Natural killer cell (primary cell): Measurements from ENCODE around the gene SEL1L2. TPM values are rescaled to one million over a fixed set of nuclear protein-coding genes. Genes with fewer than 3 reads are reported as not detected.

ENCODE experiments used
- ATAC-seq, 3 donors: fragments of 150-1000 bp in 2 of 3; fragments of 200-7000 bp in 1 of 3; cut with Tn5 transposase; 1 replicate in 1 of 3; 2 replicates in 2 of 3; pipeline ENCODE4 v1.10.0; 2021; ENCODE audit warnings: mild to moderate bottlenecking in 2 of 3, moderate library complexity in 2 of 3
- DNase-seq, 2 donors: peaks; one replicate each; pipeline versions ENCODE4 v3.0.0 to v3.0.0-alpha.2; 2013 to 2021; ENCODE audit warnings: mixed read lengths in 1 of 2
- H3K27ac ChIP-seq: one replicate; pipeline ENCODE4 v1.5.1; 2013; ENCODE audit warnings: mild to moderate bottlenecking, low read length
- H3K27me3 ChIP-seq: one replicate; pipeline ENCODE4 v1.6.1; 2013; ENCODE audit warnings: low read length; ENCODE audit not compliant: control insufficient read depth, insufficient read depth
- H3K36me3 ChIP-seq: one replicate; pipeline ENCODE4 v1.6.1; 2013; ENCODE audit warnings: low read length; ENCODE audit not compliant: control insufficient read depth, insufficient read depth
- H3K4me1 ChIP-seq: one replicate; pipeline ENCODE4 v1.6.1; 2013; ENCODE audit warnings: low read length; ENCODE audit not compliant: control insufficient read depth, insufficient read depth
- H3K4me3 ChIP-seq: one replicate; pipeline ENCODE4 v1.5.1; 2013; ENCODE audit warnings: low read length
- H3K9me3 ChIP-seq: one replicate; pipeline ENCODE4 v1.6.1; 2013; ENCODE audit warnings: low read length; ENCODE audit not compliant: control insufficient read depth, insufficient read depth
- H3K27ac Mint-ChIP-seq, 2 donors: one replicate each; pipeline ENCODE4 v1.8.0; 2022; ENCODE audit warnings: mild to moderate bottlenecking in 2 of 2, mixed read lengths in 2 of 2, moderate library complexity in 1 of 2
- H3K27me3 Mint-ChIP-seq, 2 donors: one replicate each; pipeline ENCODE4 v1.8.0; 2022; ENCODE audit warnings: low read depth in 2 of 2, mixed read lengths in 2 of 2
- H3K36me3 Mint-ChIP-seq: one replicate; pipeline ENCODE4 v1.8.0; 2022; ENCODE audit warnings: mixed read lengths
- H3K4me1 Mint-ChIP-seq, 2 donors: one replicate each; pipeline ENCODE4 v1.8.0; 2022; ENCODE audit warnings: mixed read lengths in 2 of 2
- H3K4me3 Mint-ChIP-seq: one replicate; pipeline ENCODE4 v1.8.0; 2022; ENCODE audit warnings: mild to moderate bottlenecking, moderate library complexity, mixed read lengths
- H3K9me3 Mint-ChIP-seq, 2 donors: one replicate each; pipeline ENCODE4 v1.8.0; 2022; ENCODE audit warnings: mixed read lengths in 2 of 2
- CTCF ChIP-seq: fragments of 200-600 bp; IDR thresholded peaks from one replicate; pipeline ENCODE4 v1.8.0; 2022; ENCODE audit warnings: antibody characterized with exemption
- WGBS: methylation state at CpG from one replicate; pipeline ENCODE4 v1.1.7; 2013; ENCODE audit warnings: missing lambda C conversion rate; ENCODE audit not compliant: insufficient coverage; 5-methylcytosine and 5-hydroxymethylcytosine counted together
- intact Hi-C: fragments of 100-400 bp; cut with micrococcal nuclease; formaldehyde crosslinking; loops from one replicate; pipeline ENCODE4 v1.14.2; 2022
- total RNA-seq, 4 donors: library from RNA; stranded (reverse); fragments of 120-200 nt in 1 of 4; gene quantifications; one replicate each; pipeline versions ENCODE4 v1.2.3 to v1.2.4, GENCODE V29; 2013 to 2022

SEL1L2 gene
- total RNA-seq, 3 donors from 2014 or later (not counting 1 experiment from before 2014, with no cell fraction given) = not detected

GRCh38 chr20:13991311-13991710 lies 897 bp upstream of the SEL1L2 start:
- Mint-ChIP-seq H3K27me3 (peaks cover 0 to 3% of the 10 kb centered on the region in 2 donors), H3K9me3 (peaks cover 3 to 7% of the 10 kb centered on the region in 2 donors), H3K36me3 (peaks cover 2% of the 10 kb centered on the region), H3K4me1 (peaks cover 2 to 4% of the 10 kb centered on the region in 2 donors), H3K4me3 (no peak overlapping the region), H3K27ac (no peak overlapping the region)
- Histone ChIP-seq H3K4me3 (no peak overlapping the region), H3K4me1 (no peaks in the 10 kb centered on the region), H3K9me3 (peaks cover 12% of the 10 kb centered on the region), H3K27ac (no peak overlapping the region), H3K36me3 (no peaks in the 10 kb centered on the region), H3K27me3 (no peaks in the 10 kb centered on the region)
- DNase-seq (no peak), ATAC-seq (no peak)
- WGBS = 79% methylated on average over 1 of the region's 1 CpG
- no peak for TF ChIP-seq CTCF
- intact Hi-C loops = no loop called here

GRCh38 chr20:13984211-13984610 lies 6.2 kb downstream of the SEL1L2 start:
- no peak for ATAC-seq
- H3K9me3 ChIP-seq = no peaks in the 10 kb centered on the region
- H3K36me3 ChIP-seq = no peaks in the 10 kb centered on the region
- TF ChIP-seq CTCF = no peak
- no peaks in the 10 kb centered on the region for H3K27me3 Mint-ChIP-seq
- H3K4me3 ChIP-seq = no peak overlapping the region
- 67% methylated on average over 4 of the region's 4 CpGs for WGBS
- H3K4me1 Mint-ChIP-seq = no peaks in the 10 kb centered on the region
- H3K36me3 Mint-ChIP-seq = no peaks in the 10 kb centered on the region
- H3K9me3 Mint-ChIP-seq = peaks cover 5 to 8% of the 10 kb centered on the region in 2 donors
- intact Hi-C loops = no loop called here
- H3K4me3 Mint-ChIP-seq = no peak overlapping the region
- H3K27ac Mint-ChIP-seq = no peak overlapping the region
- H3K27me3 ChIP-seq = no peaks in the 10 kb centered on the region
- H3K27ac ChIP-seq = no peak overlapping the region
- DNase-seq = no peak
- no peaks in the 10 kb centered on the region for H3K4me1 ChIP-seq

- intact Hi-C loops = no loop called here
- DNase-seq (no peak), ATAC-seq (no peak)
- H3K27ac Mint-ChIP-seq = no peak overlapping the region
- no peak overlapping the region for H3K4me3 ChIP-seq
- no peaks in the 10 kb centered on the region for H3K36me3 ChIP-seq
- H3K9me3 Mint-ChIP-seq = peaks cover 3 to 9% of the 10 kb centered on the region in 2 donors
- no peaks in the 10 kb centered on the region for H3K9me3 ChIP-seq
- H3K27me3 Mint-ChIP-seq = no peaks in the 10 kb centered on the region
- H3K4me3 Mint-ChIP-seq = no peak overlapping the region
- no peak for TF ChIP-seq CTCF
- no peaks in the 10 kb centered on the region for H3K4me1 Mint-ChIP-seq
- no peaks in the 10 kb centered on the region for H3K27me3 ChIP-seq
- H3K27ac ChIP-seq = no peak overlapping the region
- WGBS = 33% methylated on average over 3 of the region's 3 CpGs
- no peaks in the 10 kb centered on the region for H3K36me3 Mint-ChIP-seq
- H3K4me1 ChIP-seq = no peaks in the 10 kb centered on the region
Observed at GRCh38 chr20:13960525-13960924, 29.9 kb downstream of the SEL1L2 start.

GRCh38 chr20:13960119-13960518 lies 30.3 kb downstream of the SEL1L2 start:
- no peak for DNase-seq
- Histone ChIP-seq H3K9me3 (no peaks in the 10 kb centered on the region), H3K27me3 (no peaks in the 10 kb centered on the region), H3K4me1 (no peaks in the 10 kb centered on the region), H3K4me3 (no peak overlapping the region), H3K27ac (no peak overlapping the region), H3K36me3 (no peaks in the 10 kb centered on the region)
- Mint-ChIP-seq H3K4me3 (no peak overlapping the region), H3K27me3 (no peaks in the 10 kb centered on the region), H3K27ac (no peak overlapping the region), H3K4me1 (no peaks in the 10 kb centered on the region), H3K9me3 (peaks cover 3 to 9% of the 10 kb centered on the region in 2 donors), H3K36me3 (no peaks in the 10 kb centered on the region)
- TF ChIP-seq CTCF = no peak
- 69% methylated on average over 2 of the region's 2 CpGs for WGBS
- intact Hi-C loops = no loop called here
- no peak for ATAC-seq
